IMR-90 (cell line): ENCODE data around the gene SERPINB1. TPM values are rescaled to one million over a fixed set of nuclear protein-coding genes. Genes with fewer than 3 reads are reported as not detected.
"Not testable (repeated sequence)": the region's sequence is repeated elsewhere in the genome, so short reads cannot be mapped to it uniquely, and the experiment has no call there.

Experiments
- ATAC-seq: fragments of 200-7000 bp; cut with Tn5 transposase; 2 replicates; pipeline ENCODE4 v1.9.1; 2020; ENCODE audit warnings: low read depth, mild to moderate bottlenecking, moderate library complexity
- BruUV-seq: library from RNA; stranded (reverse); fragments of 400-500 nt; replicated peaks from 2 replicates; lab custom pipeline; 2021; lab: Mats Ljungman, UMichigan
- CTCF ChIA-PET: fragments of 300-600 bp; formaldehyde crosslinking; extraction: SDS; loops from one replicate; lab custom pipeline; 2021; ENCODE audit warnings: antibody characterized with exemption; lab: Yijun Ruan, JAX
- POLR2A ChIA-PET: fragments of 300-600 bp; sonication (Branson Sonifier 250); formaldehyde crosslinking; loops from one replicate; lab custom pipeline; 2022; ENCODE audit warnings: antibody characterized with exemption; ENCODE audit not compliant: unreplicated experiment; lab: Charles Lee
- DNase-seq: peaks from one replicate; pipeline ENCODE4 v3.0.0; 2013
- H2AFZ ChIP-seq: replicated peaks from 2 replicates; pipeline ENCODE3; 2013; ENCODE audit warnings: low read length, mild to moderate bottlenecking; ENCODE audit not compliant: poor library complexity
- H2AK5ac ChIP-seq: 2 replicates; pipeline ENCODE4 v1.6.1; 2013; ENCODE audit warnings: low read depth, low read length, inconsistent platforms
- H2AK9ac ChIP-seq: replicated peaks from 2 replicates; pipeline ENCODE3; 2013; ENCODE audit warnings: mild to moderate bottlenecking, low read depth, low read length, moderate library complexity; ENCODE audit not compliant: poor library complexity
- H2BK120ac ChIP-seq: 2 replicates; pipeline ENCODE4 v1.6.1; 2013; ENCODE audit warnings: low read depth, low read length, inconsistent platforms
- H2BK15ac ChIP-seq: 3 replicates; pipeline ENCODE4 v1.6.1; 2013; ENCODE audit warnings: low read depth, low read length, inconsistent platforms
- H2BK20ac ChIP-seq: 2 replicates; pipeline ENCODE4 v1.6.1; 2013; ENCODE audit warnings: low read depth, mild to moderate bottlenecking, inconsistent platforms, low read length, moderate library complexity
- H2BK5ac ChIP-seq: 2 replicates; pipeline ENCODE4 v1.6.1; 2013; ENCODE audit warnings: mild to moderate bottlenecking, low read depth, low read length, inconsistent platforms; ENCODE audit not compliant: poor library complexity, severe bottlenecking
- H3K14ac ChIP-seq: replicated peaks from 2 replicates; pipeline ENCODE4 v1.6.1; 2013; ENCODE audit warnings: low read depth, low read length, inconsistent platforms
- H3K18ac ChIP-seq: 2 replicates; pipeline ENCODE4 v1.6.1; 2013; ENCODE audit warnings: low read depth, low read length, control low read depth
- H3K23ac ChIP-seq: 2 replicates; pipeline ENCODE4 v1.6.1; 2013; ENCODE audit warnings: low read depth, low read length, inconsistent platforms
- H3K27ac ChIP-seq: 2 replicates; pipeline ENCODE4 v1.5.1; 2013; ENCODE audit warnings: mild to moderate bottlenecking, control low read depth, low read length; ENCODE audit not compliant: insufficient read depth
- H3K27me3 ChIP-seq: 2 replicates; pipeline ENCODE4 v1.6.1; 2013; ENCODE audit warnings: low read length; ENCODE audit not compliant: control insufficient read depth, insufficient read depth
- H3K36me3 ChIP-seq: 2 replicates; pipeline ENCODE4 v1.6.1; 2013; ENCODE audit warnings: low read length, mixed read lengths; ENCODE audit not compliant: control insufficient read depth, insufficient read depth
- H3K4ac ChIP-seq: 2 replicates; pipeline ENCODE4 v1.6.1; 2013; ENCODE audit warnings: low read depth, low read length, inconsistent platforms
- H3K4me1 ChIP-seq: 2 replicates; pipeline ENCODE4 v1.6.1; 2013; ENCODE audit warnings: low read length, mixed read lengths; ENCODE audit not compliant: control insufficient read depth, insufficient read depth
- H3K4me2 ChIP-seq: 2 replicates; pipeline ENCODE4 v1.6.1; 2013; ENCODE audit warnings: low read depth, mild to moderate bottlenecking, control low read depth, low read length, moderate library complexity
- H3K4me3 ChIP-seq: 2 replicates; pipeline ENCODE4 v1.5.1; 2013; ENCODE audit warnings: low read depth, mild to moderate bottlenecking, control low read depth, low read length, moderate library complexity; ENCODE audit not compliant: insufficient read depth
- H3K56ac ChIP-seq: 2 replicates; pipeline ENCODE4 v1.6.1; 2013; ENCODE audit warnings: low read length, inconsistent platforms; ENCODE audit not compliant: insufficient read depth; ENCODE audit errors: extremely low read depth
- H3K79me1 ChIP-seq, 2 experiments: 2 replicates each; pipeline ENCODE4 v1.6.1; 2013; ENCODE audit warnings: low read length in 2 of 2, inconsistent platforms in 1 of 2, low read depth in 1 of 2
- H3K9ac ChIP-seq: 2 replicates; pipeline ENCODE4 v1.6.1; 2013; ENCODE audit warnings: low read depth, low read length, control low read depth
- H3K9me1 ChIP-seq: 2 replicates; pipeline ENCODE4 v1.6.1; 2013; ENCODE audit warnings: low read length, inconsistent platforms; ENCODE audit not compliant: insufficient read depth
- H3K9me3 ChIP-seq: 2 replicates; pipeline ENCODE4 v1.6.1; 2013; ENCODE audit warnings: low read length; ENCODE audit not compliant: control insufficient read depth, insufficient read depth
- H4K20me1 ChIP-seq: 2 replicates; pipeline ENCODE4 v1.6.1; 2013; ENCODE audit warnings: low read length, inconsistent platforms; ENCODE audit not compliant: insufficient read depth
- H4K5ac ChIP-seq: 2 replicates; pipeline ENCODE4 v1.6.1; 2013; ENCODE audit warnings: mild to moderate bottlenecking, low read depth, low read length, control low read depth
- H4K8ac ChIP-seq, 2 experiments: 2 replicates each; pipeline ENCODE4 v1.6.1; 2013; ENCODE audit warnings: low read depth in 2 of 2, low read length in 2 of 2, control low read depth in 1 of 2, inconsistent platforms in 1 of 2
- H4K91ac ChIP-seq: 2 replicates; pipeline ENCODE4 v1.6.1; 2013; ENCODE audit warnings: low read depth, low read length, inconsistent platforms; ENCODE audit not compliant: insufficient read depth
- WGBS, 2 experiments: methylation state at CpG; one replicate each; pipeline versions ENCODE4 v1.1.5 to v1.1.7; 2013; ENCODE audit warnings: missing lambda C conversion rate in 2 of 2; ENCODE audit not compliant: insufficient read length in 1 of 2; ENCODE audit errors: extremely low coverage in 2 of 2; 5-methylcytosine and 5-hydroxymethylcytosine counted together
- dilution Hi-C: fragments of 300-500 bp; cut with HindIII; formaldehyde crosslinking; loops from one replicate; pipeline ENCODE4 v1.14.3; 2018; ENCODE audit warnings: low sequenced_read_pairs; ENCODE audit not compliant: unreplicated experiment
- in situ Hi-C: fragments of 300-500 bp; cut with MboI; formaldehyde crosslinking; loops from 3 replicates; pipeline ENCODE4 v1.14.3; 2019; ENCODE audit warnings: low sequenced_read_pairs, inconsistent platforms, mixed read lengths
- intact Hi-C: fragments of 100-400 bp; cut with micrococcal nuclease; formaldehyde crosslinking; loops from 2 replicates; pipeline ENCODE4 v1.10.0; 2022
- polyA plus RNA-seq, 3 experiments: library from polyadenylated mRNA; depleted of rRNA; stranded (reverse); fragments of >200 nt; gene quantifications; 2 replicates each; pipeline ENCODE4 v1.2.3, GENCODE V29; 2012; ENCODE audit warnings: low replicate concordance in 1 of 3
- total RNA-seq: library from RNA; depleted of rRNA; stranded (reverse); fragments of >200 nt; gene quantifications from 2 replicates; pipeline ENCODE4 v1.2.3, GENCODE V29; 2012

The SERPINB1 gene
- total and polyA plus RNA-seq, 2 of the 4 experiments (the other 2 are of a cell fraction), result 6.1 to 9.1 TPM

DNA sequence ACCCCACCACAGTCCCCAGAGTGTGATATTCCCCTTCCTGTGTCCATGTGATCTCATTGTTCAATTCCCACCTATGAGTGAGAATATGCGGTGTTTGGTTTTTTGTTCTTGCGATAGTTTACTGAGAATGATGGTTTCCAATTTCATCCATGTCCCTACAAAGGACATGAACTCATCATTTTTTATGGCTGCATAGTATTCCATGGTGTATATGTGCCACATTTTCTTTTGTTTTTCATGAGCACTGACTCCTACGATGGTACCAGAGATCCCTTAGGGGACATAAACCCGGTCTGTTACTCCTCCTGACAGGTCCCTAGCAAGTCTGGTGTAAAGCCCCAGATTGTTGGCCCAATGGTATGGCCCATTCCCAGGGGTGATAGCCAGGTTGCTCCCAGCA lies 40.0 kb downstream of the SERPINB1 start:
- H2AK9ac ChIP-seq, POLR2A ChIA-PET, H3K23ac ChIP-seq, BruUV-seq, H3K18ac ChIP-seq, in situ Hi-C loops, H3K56ac ChIP-seq, H2AK5ac ChIP-seq, H4K91ac ChIP-seq, H4K5ac ChIP-seq, H3K14ac ChIP-seq, H4K20me1 ChIP-seq, CTCF ChIA-PET, H3K4me3 ChIP-seq, H2BK120ac ChIP-seq, H2AFZ ChIP-seq, dilution Hi-C loops, H3K9ac ChIP-seq, H3K4me2 ChIP-seq, H3K27me3 ChIP-seq, DNase-seq, H4K8ac ChIP-seq, H2BK15ac ChIP-seq, intact Hi-C loops, H2BK5ac ChIP-seq, H2BK20ac ChIP-seq, ATAC-seq, H3K4me1 ChIP-seq, H3K36me3 ChIP-seq, H3K4ac ChIP-seq, H3K27ac ChIP-seq, H3K9me3 ChIP-seq: not testable (repeated sequence)
- no CpG with 5 or more reads among the region's 4 CpGs for WGBS, 2 experiments
- peaks cover 8 to 26% of the 10 kb centered on the region in 2 experiments; a peak in 2 of 4 replicates for H3K79me1 ChIP-seq
- H3K9me1 ChIP-seq, result peaks cover 27% of the 10 kb centered on the region
